IPS-18a (cell line): ENCODE measurements around the gene BICRAL.
A peak's percentile ranks its signal among the peaks of the same experiment; 100 is the strongest.
"Not testable (repeated sequence)": the region's sequence is repeated elsewhere in the genome, so short reads cannot be mapped to it uniquely, and the experiment has no call there.

Experiments used
- H3K27ac ChIP-seq: one replicate; pipeline ENCODE4 v1.5.1; 2013; ENCODE audit warnings: low read length
- H3K27me3 ChIP-seq: one replicate; pipeline ENCODE4 v1.6.1; 2013; ENCODE audit warnings: mild to moderate bottlenecking, low read length; ENCODE audit not compliant: control insufficient read depth, insufficient read depth
- H3K36me3 ChIP-seq: one replicate; pipeline ENCODE4 v1.6.1; 2013; ENCODE audit warnings: low read depth, low read length; ENCODE audit not compliant: control insufficient read depth
- H3K4me1 ChIP-seq: one replicate; pipeline ENCODE4 v1.6.1; 2013; ENCODE audit warnings: low read depth, low read length; ENCODE audit not compliant: control insufficient read depth
- H3K4me3 ChIP-seq: one replicate; pipeline ENCODE4 v1.5.1; 2013; ENCODE audit warnings: low read length
- H3K9ac ChIP-seq: one replicate; pipeline ENCODE4 v1.6.1; 2013; ENCODE audit warnings: mild to moderate bottlenecking, low read length, moderate library complexity
- H3K9me3 ChIP-seq: one replicate; pipeline ENCODE4 v1.6.1; 2013; ENCODE audit warnings: low read depth, low read length; ENCODE audit not compliant: control insufficient read depth

BICRAL gene

DNA sequence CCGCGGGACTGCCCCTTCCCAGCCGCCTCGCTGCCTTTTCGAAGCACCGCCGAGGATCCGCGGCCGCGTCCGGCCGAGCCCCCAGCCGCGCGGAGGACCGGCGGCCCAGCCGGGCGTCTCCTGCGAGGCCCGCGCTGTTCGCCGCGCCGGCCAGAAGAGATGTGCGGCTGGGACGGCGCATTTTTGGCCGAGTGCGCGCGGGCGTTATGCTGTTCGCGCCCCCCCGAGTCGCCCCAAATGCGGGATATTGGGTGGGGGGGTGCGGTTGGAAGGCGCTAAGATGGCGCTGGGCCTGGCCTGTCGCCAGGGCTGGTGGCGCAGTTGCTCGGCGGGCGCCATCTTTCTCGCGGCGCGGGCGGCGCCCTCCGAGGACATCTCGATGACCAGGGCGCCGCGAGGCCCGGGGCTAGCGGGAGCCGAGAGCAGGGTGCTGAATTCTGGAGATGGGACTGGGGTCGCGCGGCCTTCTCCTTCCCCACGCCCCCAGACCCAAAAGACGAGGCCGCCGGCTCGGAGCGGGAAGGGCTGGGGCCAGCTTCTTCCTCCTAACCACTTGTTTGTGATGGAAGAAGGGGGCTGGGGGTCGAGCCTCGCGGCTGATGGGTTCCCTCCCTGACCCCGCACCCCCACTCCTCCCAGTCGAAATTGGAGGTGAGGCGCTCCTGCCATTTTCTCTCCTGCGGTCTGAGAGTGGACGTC is 1.5 kb downstream of the BICRAL start:
- Histone ChIP-seq H3K36me3 (no peaks in the 10 kb centered on the region), H3K27me3 (no peaks in the 10 kb centered on the region), H3K9me3 (no peaks in the 10 kb centered on the region), H3K4me1 (peaks cover 17% of the 10 kb centered on the region), H3K9ac (peak overlapping the region; percentile 93), H3K27ac (peak overlapping the region; percentile 85), H3K4me3 (peak overlapping the region; percentile 86)

DNA sequence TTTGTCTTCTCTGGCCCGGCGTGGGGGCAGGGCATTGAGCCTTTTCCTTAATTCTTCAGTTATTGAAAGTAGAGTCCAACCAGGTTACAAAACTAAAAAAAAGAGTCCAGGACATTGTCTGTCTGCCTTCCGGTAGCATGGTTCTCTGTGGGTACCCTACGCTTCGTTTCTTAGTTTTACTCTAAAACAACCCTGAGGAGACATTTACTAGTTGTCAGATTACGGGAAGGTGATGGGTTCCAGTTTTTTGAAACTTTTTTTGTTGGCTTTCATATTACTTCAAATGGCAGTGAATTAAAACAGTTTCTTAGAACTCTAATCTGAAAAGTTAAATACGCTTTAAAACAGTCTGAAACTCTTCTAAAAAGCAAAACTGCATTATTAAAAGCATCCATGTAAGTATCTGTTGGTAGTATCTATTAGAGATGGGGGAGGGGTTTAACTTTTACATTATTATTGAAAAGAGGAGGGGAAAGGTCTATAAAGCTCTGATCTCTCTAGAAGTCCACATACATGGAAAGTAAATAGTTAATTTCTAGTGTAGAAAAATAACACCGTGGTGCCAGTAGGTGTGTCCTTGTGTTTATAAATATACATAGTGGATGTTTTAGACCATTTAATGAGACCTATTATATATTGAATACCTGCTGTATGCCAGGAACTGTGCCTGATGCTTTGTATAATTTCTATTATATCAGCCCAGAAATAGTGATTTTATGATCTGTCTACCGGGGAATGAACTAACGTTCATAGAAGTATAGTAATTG is 2.2 kb downstream of the BICRAL start:
- no peaks in the 10 kb centered on the region for H3K9me3 ChIP-seq
- H3K27ac ChIP-seq, result peak overlapping the region; percentile 85
- H3K4me1 ChIP-seq, result peaks cover 19% of the 10 kb centered on the region
- H3K27me3 ChIP-seq, result no peaks in the 10 kb centered on the region
- H3K9ac ChIP-seq, result peak overlapping the region; percentile 93
- no peaks in the 10 kb centered on the region for H3K36me3 ChIP-seq
- H3K4me3 ChIP-seq, result peak overlapping the region; percentile 86

DNA sequence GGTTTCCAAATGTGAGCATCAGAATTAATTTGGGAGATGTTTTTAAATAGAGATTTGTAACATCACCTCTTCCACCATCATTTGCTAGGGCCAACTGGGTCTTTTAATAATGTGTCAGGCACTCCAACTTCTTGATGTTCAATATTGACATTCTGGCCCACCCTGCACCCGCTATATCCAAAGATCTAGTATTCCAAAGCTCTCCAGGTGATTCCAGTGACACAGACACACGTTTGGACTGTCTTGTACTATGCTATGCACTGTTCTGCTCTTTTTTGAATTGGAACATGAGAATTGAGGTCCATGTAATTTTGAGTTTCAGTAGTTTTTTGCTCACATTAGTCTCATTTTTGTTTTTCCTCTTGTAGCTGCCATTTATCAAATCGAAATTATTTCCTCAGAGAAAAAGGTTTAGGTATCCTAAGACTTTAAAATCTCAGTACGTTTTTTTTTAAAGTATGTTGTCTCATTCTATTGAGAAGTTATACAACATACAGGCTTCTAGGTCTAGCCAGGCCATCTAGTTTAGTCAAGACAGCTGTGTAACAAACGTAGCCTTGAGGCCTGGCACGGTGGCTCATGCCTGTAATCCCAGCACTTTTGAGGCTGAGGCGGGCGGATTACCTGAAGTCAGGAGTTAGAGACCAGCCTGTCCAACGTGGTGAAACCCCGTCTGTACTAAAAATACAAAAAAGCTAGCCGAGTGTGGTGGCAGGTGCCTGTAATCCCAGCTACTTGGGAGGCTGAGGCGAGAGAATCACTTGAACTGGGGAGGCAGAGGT is 3.1 kb downstream of the BICRAL start:
- Histone ChIP-seq H3K9ac (peak overlapping the region; percentile 93), H3K36me3 (no peaks in the 10 kb centered on the region), H3K27me3 (no peaks in the 10 kb centered on the region), H3K4me3 (peak overlapping the region; percentile 86), H3K4me1 (peaks cover 25% of the 10 kb centered on the region), H3K27ac (no peak overlapping the region), H3K9me3 (no peaks in the 10 kb centered on the region)

DNA sequence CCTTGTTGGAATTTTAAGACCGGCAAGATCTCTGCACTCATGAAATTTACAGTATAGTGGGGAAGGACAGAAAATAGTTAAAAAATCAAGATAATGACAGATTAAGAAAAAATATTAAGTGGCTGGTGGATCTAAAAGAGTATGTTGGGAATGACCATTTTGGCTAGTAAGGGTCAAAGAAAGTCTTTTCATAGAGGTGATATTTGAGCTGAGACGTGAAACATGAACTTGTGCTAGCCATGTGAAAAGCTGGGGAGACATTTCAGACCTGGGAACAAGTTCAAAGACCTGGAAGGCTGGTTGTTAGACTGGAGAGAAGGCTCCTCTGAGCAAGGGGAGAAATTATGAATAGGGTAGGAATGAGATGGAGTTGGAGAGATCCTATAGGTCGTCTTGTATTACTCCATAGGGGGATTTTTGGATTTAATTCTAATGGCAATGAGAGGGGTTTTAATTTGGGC is 4.7 kb downstream of the BICRAL start:
- Histone ChIP-seq H3K4me1 (peaks cover 29% of the 10 kb centered on the region), H3K36me3 (no peaks in the 10 kb centered on the region), H3K9me3 (no peaks in the 10 kb centered on the region), H3K27ac (no peak overlapping the region), H3K4me3 (peak overlapping the region; percentile 22), H3K9ac (no peak overlapping the region), H3K27me3 (no peaks in the 10 kb centered on the region)

DNA sequence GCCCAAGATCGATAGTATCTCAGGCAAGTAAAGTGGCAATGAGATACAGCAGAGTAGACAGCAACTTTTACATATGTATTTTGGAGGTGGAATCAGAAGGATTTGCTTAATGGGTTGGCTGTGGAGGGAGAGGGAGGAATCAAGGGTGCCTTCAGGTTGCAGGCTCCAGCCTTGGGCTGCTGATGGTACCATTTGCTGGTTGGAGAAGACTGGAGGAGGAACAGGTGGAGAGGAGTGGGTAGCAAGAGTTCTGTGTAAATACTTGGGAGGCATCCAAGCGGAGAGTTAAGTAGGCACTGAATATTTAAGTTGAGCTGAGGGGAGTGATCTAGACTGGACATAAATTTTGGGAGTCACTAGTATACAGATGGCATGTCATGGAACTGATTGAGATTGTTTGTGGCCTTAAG is 5.2 kb downstream of the BICRAL start:
- peaks cover 29% of the 10 kb centered on the region for H3K4me1 ChIP-seq
- no peaks in the 10 kb centered on the region for H3K27me3 ChIP-seq
- no peaks in the 10 kb centered on the region for H3K9me3 ChIP-seq
- H3K9ac ChIP-seq, result no peak overlapping the region
- H3K4me3 ChIP-seq, result no peak overlapping the region
- peaks cover 3% of the 10 kb centered on the region for H3K36me3 ChIP-seq
- H3K27ac ChIP-seq, result no peak overlapping the region

DNA sequence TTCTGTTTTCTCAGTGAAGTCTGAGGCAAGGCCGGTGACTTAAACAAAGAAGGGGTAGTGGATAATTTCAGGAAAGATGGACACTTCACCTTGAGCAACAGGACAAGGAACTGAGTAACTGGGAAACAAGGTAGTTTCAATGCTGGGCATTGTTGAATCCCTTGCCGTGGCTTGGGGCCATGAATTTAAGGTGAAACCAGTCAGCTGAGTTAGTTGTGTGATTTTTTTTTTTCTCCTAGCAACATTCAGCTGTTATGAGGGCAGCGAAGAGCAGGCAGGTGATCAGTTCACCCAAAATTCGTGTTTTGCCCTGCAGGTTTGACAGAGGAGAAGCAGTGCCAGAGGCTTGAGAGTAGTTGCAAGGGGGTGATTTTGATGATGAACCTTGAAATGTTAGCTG is 6.8 kb downstream of the BICRAL start:
- no peak overlapping the region for H3K9ac ChIP-seq
- no peak overlapping the region for H3K27ac ChIP-seq
- no peaks in the 10 kb centered on the region for H3K27me3 ChIP-seq
- H3K9me3 ChIP-seq, result no peaks in the 10 kb centered on the region
- no peak overlapping the region for H3K4me3 ChIP-seq
- peaks cover 3% of the 10 kb centered on the region for H3K36me3 ChIP-seq
- H3K4me1 ChIP-seq, result peaks cover 29% of the 10 kb centered on the region

DNA sequence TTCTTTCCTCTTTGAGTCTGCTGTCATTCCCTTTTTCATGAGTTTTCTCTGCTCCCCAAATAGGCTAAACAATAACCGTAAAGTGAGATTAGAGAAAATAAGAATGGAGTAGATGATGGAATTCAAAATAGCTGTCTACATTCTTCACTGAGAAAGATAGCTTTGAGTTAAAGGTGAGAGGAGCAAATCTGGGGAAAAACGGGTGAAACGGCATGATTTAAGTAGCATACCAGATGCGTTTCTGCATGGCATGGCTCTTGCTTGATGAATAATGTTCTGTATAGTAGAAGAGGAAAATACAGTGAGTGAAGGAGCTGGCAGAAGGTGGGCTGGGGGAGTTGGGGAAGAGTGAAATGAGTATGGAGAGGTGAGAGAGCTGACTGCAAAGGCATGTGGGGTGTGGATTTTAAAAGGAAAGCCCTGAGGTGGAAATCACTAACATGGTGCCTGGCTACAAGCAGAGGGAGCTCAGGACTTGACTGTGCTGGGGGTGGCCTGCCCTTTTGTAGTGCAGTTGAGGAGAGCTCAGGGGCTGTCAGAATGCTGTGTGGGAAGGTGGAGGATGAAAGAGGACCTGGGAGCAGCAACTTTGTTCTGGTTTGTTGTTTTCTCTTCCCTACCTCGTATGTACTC is 8.8 kb downstream of the BICRAL start:
- H3K27me3 ChIP-seq, result no peaks in the 10 kb centered on the region
- peak overlapping the region; percentile 54 for H3K27ac ChIP-seq
- no peak overlapping the region for H3K9ac ChIP-seq
- no peaks in the 10 kb centered on the region for H3K9me3 ChIP-seq
- H3K4me1 ChIP-seq, result peaks cover 24% of the 10 kb centered on the region
- H3K36me3 ChIP-seq, result peaks cover 3% of the 10 kb centered on the region
- H3K4me3 ChIP-seq, result no peak overlapping the region

DNA sequence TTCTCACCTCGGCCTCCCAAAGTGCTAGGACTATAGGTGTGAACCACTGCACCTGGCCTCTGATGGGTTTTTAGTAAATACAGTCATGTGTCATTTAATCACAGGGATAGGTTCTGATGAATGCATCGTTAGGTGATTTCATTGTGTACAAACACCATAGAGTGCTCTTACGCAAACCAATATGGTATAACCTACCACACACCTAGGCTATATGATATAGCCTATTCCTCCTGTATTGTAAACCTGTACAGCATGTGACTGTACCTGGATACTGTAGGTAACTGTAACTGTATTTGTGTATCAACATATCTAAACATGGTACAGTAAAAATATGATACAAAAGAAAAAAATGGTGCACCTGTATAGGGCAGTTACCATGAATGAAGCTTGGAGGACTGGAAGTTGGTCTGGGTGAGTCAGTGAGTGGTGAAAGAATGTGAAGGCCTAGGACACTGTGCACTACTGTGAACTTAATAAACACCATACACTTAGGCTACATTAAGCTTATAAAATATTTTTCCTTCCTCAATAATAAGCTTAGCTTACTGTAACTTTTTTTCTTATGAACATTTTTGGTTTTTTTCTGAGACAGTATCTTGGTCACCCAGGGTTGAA is 10.0 kb downstream of the BICRAL start:
- H3K9ac ChIP-seq, result no peak overlapping the region
- H3K27me3 ChIP-seq, result no peaks in the 10 kb centered on the region
- H3K36me3 ChIP-seq, result peaks cover 3% of the 10 kb centered on the region
- H3K9me3 ChIP-seq, result no peaks in the 10 kb centered on the region
- no peak overlapping the region for H3K27ac ChIP-seq
- H3K4me3 ChIP-seq, result no peak overlapping the region
- H3K4me1 ChIP-seq, result peaks cover 18% of the 10 kb centered on the region

DNA sequence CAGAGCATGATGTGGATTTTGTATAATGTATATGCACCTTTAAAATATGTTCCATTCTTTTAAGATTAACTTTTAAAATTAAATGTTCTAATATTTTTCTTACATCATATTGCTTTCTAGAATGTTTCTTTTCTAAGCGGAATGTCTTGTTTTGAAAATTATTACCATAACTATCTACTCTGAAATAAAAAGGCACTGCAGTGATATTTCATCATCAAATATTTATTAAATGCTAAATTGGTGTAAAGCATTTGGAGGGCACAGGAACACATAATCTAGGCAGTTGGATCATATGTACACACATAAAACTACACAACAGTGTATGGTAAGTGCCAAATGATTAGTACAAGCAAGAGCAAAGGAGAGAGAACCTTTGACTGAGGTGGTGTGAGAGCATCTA is 13.8 kb downstream of the BICRAL start:
- Histone ChIP-seq H3K27ac (no peak overlapping the region), H3K9me3 (no peaks in the 10 kb centered on the region), H3K27me3 (no peaks in the 10 kb centered on the region), H3K4me3 (no peak overlapping the region), H3K9ac (no peak overlapping the region), H3K36me3 (peaks cover 3% of the 10 kb centered on the region), H3K4me1 (peaks cover 2% of the 10 kb centered on the region)

DNA sequence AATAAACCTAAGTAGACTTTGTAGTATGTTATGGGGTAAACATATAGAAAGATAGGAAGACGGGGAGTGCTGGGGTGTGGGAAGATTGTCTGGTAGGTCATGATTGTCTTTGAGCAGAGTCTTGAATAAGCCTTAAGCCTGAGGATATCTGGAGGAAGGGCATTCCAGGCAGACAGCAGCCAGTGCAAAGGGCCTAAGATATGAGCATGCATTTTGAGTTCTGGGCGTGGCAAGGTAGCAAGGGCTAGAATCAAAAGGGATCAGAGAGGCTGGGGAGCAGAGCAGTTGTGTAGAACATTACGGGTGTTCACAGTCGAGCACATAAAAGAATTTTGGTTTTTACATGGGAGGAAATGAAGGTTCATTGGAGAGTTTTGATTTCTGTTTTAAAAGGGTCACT is 14.3 kb downstream of the BICRAL start:
- Histone ChIP-seq H3K9me3 (no peaks in the 10 kb centered on the region), H3K27ac (no peak overlapping the region), H3K4me1 (no peaks in the 10 kb centered on the region), H3K4me3 (no peak overlapping the region), H3K9ac (no peak overlapping the region), H3K36me3 (peaks cover 3% of the 10 kb centered on the region), H3K27me3 (no peaks in the 10 kb centered on the region)

DNA sequence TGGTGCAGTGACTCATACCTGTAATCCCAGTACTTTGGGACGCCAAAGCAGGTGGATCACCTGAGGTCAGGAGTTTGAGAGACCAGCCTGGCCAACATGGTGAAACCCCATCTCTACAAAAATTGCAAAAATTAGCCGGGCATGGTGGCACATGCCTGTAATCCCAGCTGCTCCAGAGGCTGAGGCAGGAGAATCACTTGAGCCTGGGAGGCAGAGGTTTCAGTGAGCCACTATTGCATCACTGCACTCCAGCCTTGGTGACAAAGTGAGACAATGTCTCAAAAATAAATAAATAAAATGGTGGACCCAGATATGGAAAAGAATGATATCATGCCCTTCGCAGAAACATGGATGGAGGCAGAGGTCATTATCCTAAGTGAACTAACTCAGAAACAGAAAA is 15.8 kb downstream of the BICRAL start:
- H3K4me1 ChIP-seq, H3K9me3 ChIP-seq, H3K27me3 ChIP-seq, H3K27ac ChIP-seq, H3K9ac ChIP-seq, H3K36me3 ChIP-seq, H3K4me3 ChIP-seq: not testable (repeated sequence)
